ENCODE data around the gene OR6S1.

DNA sequence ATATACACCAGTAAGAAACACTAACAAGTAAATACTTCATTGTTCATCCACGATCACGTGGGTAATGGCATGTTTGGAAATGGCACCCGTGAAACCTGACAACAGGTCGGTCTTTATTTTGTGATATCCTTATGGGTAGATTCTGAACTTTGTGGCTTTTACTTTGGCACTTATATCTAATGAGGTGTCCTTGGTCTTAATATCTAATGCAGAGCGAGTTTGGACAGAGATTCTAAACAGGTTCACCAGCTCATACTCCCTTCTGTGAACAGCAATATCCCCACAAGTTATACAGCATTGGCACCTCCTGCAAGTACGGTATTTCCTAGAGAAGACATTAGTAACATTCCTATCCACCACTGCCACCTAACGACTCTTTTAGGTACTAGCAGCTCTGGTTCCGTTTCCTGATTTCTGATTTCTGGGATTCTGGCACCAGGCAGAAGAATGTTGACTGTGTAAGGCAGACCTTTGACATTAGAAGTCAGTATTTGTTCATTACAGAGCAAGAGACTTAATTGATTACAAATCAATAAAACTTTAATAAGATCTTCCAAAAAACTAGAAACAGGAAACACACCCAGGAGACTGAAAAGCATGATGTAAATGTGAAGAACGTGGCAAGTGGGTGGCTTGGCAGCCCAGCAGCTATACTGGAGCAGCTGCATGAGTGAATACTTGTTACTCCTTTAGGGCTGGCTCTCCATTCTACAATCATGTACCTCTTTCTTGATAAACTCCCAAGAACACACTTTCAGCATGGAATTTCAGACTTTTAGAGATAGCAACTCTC lies 49.6 kb upstream of the OR6S1 start:
- TF ChIP-seq, protein P1, sequence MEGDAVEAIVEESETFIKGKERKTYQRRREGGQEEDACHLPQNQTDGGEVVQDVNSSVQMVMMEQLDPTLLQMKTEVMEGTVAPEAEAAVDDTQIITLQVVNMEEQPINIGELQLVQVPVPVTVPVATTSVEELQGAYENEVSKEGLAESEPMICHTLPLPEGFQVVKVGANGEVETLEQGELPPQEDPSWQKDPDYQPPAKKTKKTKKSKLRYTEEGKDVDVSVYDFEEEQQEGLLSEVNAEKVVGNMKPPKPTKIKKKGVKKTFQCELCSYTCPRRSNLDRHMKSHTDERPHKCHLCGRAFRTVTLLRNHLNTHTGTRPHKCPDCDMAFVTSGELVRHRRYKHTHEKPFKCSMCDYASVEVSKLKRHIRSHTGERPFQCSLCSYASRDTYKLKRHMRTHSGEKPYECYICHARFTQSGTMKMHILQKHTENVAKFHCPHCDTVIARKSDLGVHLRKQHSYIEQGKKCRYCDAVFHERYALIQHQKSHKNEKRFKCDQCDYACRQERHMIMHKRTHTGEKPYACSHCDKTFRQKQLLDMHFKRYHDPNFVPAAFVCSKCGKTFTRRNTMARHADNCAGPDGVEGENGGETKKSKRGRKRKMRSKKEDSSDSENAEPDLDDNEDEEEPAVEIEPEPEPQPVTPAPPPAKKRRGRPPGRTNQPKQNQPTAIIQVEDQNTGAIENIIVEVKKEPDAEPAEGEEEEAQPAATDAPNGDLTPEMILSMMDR (IDR thresholded peaks at IDR 0.05; ENCODE audit: poor library complexity), result peak; percentile 85
- TF ChIP-seq EZH2phosphoT487 (IDR thresholded peaks at IDR 0.05; ENCODE audit: low read depth, severe bottlenecking, unreplicated experiment), result no peak

All from hepatocyte (in vitro differentiated cells).